GM18909 (cell line): ENCODE measurements around the gene UBE2H.
"Not testable (repeated sequence)": the region's sequence is repeated elsewhere in the genome, so short reads cannot be mapped to it uniquely, and the experiment has no call there.

Experiments used
- ATAC-seq: cut with Tn5 transposase; IDR thresholded peaks from one replicate; pipeline ENCODE4 v1.9.1; 2021; ENCODE audit warnings: mild to moderate bottlenecking; ENCODE audit not compliant: unreplicated experiment, poor library complexity

The UBE2H gene

GRCh38 chr7:129914536-129915272 lies 38.1 kb downstream of the UBE2H start:
- no peak for ATAC-seq

- ATAC-seq = no peak
Measured at GRCh38 chr7:129913428-129913827, 39.3 kb downstream of the UBE2H start.

DNA sequence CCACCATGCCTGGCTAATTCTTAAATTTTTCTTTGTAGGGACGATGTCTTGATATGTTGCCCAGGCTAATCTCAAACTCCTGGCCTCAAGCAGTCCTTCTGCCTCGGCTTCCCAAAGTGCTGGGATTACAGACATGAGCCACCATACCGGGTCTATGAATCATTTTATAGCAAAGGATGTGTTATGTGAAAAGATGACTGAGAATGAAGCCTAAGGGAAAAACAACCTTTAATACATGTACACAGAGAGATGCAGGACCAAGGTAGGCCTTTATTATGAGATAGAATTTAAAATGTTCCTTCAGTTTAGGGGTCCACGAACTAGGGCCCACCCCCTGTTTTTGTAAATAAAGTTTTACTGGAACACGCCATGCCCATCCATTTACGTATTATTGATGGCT lies 41.0 kb downstream of the UBE2H start:
- ATAC-seq = no peak

GRCh38 chr7:129909669-129910068 lies 43.1 kb downstream of the UBE2H start:
- no peak for ATAC-seq

GRCh38 chr7:129908181-129908580 lies 44.6 kb downstream of the UBE2H start:
- no peak for ATAC-seq

- ATAC-seq = no peak
Measured at GRCh38 chr7:129907122-129907736, 45.5 kb downstream of the UBE2H start.

- ATAC-seq = no peak
Measured at GRCh38 chr7:129906700-129907099, 46.1 kb downstream of the UBE2H start.

- ATAC-seq = no peak
Measured at GRCh38 chr7:129903935-129904334, 48.8 kb downstream of the UBE2H start.

DNA sequence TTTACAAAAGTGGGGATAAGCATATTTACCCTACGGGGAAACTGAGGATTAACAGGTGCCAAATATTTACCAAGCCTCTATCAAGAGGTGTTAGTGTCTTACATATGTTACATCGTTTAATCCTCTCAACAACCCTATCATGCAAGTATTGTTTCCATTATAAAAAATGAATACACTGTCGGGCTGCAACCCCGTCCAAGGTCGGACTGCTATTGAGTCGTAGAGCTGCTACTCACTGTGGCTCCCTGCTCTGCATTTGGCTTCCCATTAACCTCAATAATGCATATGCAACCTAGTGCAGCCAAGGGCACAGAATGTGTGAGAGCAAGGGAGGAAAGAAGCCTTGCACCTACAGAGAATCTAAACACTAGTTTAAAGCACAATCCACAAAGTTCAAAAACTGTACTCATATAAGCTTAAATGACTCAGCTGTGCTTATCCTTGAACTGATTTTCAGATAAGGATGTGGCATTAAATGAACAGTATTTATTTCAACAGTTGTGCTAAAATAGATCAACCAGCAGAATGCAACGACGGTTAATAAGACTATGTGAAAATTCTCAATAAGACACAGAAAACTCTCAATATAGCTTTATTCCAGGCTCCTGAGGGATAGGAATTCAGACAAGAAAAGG lies 49.9 kb downstream of the UBE2H start:
- no peak for ATAC-seq

DNA sequence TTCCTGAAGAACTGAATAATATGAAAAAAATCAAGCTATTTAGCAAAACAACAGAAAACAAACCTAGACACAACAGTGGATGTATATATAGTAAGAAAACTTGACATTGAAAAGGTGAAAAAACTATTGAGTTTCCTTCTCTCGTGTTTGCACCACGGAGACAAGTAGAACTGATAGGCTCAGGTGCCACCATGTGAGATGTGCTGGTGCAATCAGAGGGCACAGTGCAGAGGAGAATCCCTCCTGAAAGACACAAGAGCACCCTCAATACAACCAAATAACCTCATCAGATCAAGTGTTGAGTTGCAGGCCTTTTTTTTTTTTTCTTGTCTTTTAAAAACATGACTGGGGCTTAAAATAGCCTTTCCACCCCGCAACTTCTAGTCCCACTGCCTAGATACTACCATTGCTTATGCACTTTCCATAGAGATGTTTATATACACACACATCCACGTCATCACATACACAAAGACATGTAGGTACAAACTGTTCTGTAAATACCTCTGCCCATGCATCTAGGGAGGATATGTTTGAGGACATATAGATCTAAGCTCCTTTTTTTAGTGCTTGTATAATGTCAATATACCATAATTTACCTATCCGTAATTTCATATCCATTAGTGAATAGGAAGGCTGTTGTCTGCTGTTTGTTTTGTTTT lies 54.1 kb downstream of the UBE2H start:
- ATAC-seq = no peak

GRCh38 chr7:129898007-129898406 lies 54.8 kb downstream of the UBE2H start:
- no peak for ATAC-seq

- ATAC-seq = no peak
Measured at GRCh38 chr7:129896568-129897382, 56.0 kb downstream of the UBE2H start.

DNA sequence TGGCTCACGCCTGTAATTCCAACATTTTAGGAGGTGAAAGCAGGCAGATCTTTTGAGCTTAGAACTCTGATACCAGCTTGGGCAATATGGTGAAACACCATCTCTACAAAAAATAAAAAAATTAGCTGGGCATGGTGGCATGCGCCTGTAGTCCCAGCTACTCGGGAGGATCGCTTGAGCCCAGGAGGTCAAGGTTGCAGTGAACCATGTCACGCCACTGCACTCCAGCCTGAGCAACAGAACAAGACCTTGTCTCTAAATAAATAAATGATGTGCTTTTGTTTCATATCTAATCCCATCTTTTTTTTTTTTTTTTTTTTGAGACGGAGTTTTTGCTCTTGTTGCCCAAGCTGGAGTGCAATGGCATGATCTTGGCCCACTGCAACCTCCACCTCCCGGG lies 58.6 kb downstream of the UBE2H start:
- ATAC-seq = not testable (repeated sequence)

DNA sequence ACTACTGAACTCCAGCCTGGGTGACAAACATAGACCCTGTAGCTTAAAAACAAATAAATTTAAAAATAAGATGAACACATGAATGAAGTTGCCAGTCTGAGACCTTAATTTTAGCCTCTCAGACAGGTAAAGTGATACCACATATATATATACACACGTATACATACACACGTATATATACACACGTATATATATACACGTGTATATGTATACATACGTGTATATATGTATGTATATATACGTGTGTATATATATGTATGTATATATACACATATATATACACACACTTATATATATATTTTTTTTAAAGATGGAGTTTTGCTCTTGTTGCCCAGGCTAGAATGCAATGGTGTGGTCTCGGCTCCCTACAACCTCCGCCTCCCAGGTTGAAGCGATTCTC lies 62.7 kb downstream of the UBE2H start:
- ATAC-seq = no peak

DNA sequence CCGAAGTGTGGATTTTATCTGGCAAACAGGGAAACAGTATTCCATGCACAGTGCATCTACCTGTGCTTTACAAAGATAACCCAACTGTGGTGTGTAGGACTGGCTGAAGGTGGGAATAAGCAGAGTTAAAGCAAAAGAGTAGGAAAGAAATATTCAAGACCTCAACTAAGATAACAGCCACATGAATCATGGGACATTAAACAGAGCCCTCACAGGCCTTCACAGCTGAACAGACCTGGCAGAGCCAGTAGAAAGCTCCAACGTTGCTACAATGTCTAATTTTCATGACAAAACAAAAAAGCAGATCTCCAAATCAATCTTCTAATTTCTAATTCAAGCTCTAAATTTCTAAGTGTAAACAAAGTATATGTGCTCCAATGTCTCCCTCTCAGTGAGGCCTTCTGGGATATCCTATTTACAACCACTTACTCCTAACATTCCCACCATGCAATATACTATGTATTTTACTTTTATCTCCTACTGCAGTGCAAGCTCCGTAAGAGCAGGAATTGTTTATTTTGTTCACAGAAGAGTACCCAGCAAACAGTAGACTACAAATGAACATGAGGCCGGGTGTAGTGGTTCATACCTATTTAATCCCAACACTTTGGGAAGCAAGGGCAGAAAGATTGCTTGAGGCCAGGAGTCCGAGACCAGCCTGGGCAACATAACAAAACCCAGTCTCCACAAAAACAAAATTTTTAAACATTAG lies 63.5 kb downstream of the UBE2H start:
- ATAC-seq = no peak

GRCh38 chr7:129887865-129888264 lies 64.9 kb downstream of the UBE2H start:
- no peak for ATAC-seq

GRCh38 chr7:129886818-129887186 lies 66.0 kb downstream of the UBE2H start:
- ATAC-seq = no peak

DNA sequence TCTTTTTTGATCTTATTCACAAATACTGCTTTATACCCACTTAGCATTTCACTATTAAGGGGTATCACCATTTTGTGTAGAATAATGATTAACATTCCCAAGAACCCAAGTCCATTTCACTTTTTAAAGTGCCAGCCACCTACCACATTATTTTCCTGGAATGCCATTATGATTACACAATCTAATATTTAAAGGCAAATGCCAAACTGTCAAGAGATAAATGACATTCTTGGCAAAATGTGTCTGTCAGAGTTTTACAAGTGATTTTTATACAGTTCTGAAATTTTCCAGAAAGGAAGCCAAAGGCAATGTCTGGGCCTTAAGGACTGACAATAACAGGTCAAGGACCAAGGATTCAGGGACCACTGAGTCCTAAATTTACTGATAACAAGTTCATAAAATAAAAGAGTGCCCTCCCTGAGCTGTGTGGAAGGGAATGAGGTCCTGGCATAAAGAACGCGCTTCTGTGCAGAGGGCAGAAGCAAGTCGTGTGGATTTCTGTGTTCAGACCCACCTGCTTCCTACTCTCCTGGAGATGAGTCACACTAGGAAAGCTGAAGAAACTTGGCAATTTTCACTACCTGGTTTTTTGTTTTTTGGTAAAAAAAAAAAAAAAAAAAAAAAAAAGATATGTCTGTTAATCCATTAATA lies 66.5 kb downstream of the UBE2H start:
- ATAC-seq = no peak

DNA sequence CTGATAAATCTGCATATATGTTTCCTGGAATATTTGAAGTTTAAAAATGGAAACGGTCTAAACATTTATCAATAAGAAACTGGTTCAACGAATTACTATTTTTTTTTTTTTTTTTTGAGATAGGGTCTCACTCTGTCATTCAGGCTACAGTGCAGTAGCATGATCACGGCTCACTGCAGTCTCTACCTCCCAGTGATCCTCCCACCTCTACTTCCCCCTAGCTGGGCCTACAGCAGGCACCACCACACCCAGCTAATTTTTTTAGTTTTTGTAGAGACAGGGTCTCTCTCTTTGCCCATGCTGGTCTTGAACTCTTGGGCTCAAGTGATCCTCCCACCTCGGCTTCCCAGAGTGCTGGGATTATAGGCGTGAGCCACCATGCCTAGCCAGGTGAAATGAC lies 68.3 kb downstream of the UBE2H start:
- no peak for ATAC-seq
